Neuronal stem cell (in vitro differentiated cells): Measurements from ENCODE around the gene ALPI.

Source experiments
- DNase-seq: peaks from one replicate; pipeline ENCODE4 v3.0.0-alpha.2; 2013; ENCODE audit warnings: low spot score
- H2AFZ ChIP-seq: one replicate; pipeline ENCODE4 v1.6.1; 2013; ENCODE audit warnings: mild to moderate bottlenecking, low read length, inconsistent platforms
- H2AK5ac ChIP-seq: 2 replicates; pipeline ENCODE4 v1.6.1; 2013; ENCODE audit warnings: low read depth, mild to moderate bottlenecking, inconsistent platforms, low read length, moderate library complexity, mixed read lengths
- H2BK120ac ChIP-seq: 2 replicates; pipeline ENCODE4 v1.6.1; 2013; ENCODE audit warnings: low read depth, mild to moderate bottlenecking, inconsistent platforms, low read length, moderate library complexity, mixed read lengths
- H2BK12ac ChIP-seq: one replicate; pipeline ENCODE4 v1.6.1; 2013; ENCODE audit warnings: low read length, inconsistent platforms
- H2BK15ac ChIP-seq: 2 replicates; pipeline ENCODE4 v1.6.1; 2013; ENCODE audit warnings: mild to moderate bottlenecking, low read length, inconsistent platforms, mixed read lengths
- H2BK5ac ChIP-seq: one replicate; pipeline ENCODE4 v1.6.1; 2013; ENCODE audit warnings: inconsistent platforms, mild to moderate bottlenecking, low read length, moderate library complexity
- H3K14ac ChIP-seq: one replicate; pipeline ENCODE4 v1.6.1; 2013; ENCODE audit warnings: low read length, inconsistent platforms
- H3K18ac ChIP-seq: 2 replicates; pipeline ENCODE4 v1.6.1; 2013; ENCODE audit warnings: low read length, inconsistent platforms
- H3K23ac ChIP-seq: 2 replicates; pipeline ENCODE4 v1.6.1; 2013; ENCODE audit warnings: low read depth, mild to moderate bottlenecking, mixed read lengths, low read length, inconsistent platforms; ENCODE audit not compliant: poor library complexity
- H3K27ac ChIP-seq: replicated peaks from 3 replicates; pipeline ENCODE4 v1.5.1; 2013; ENCODE audit warnings: low read length, inconsistent platforms
- H3K27me3 ChIP-seq, 3 experiments: 2 replicates each; pipeline ENCODE4 v1.6.1; 2013; ENCODE audit warnings: low read length in 3 of 3, mild to moderate bottlenecking in 2 of 3, inconsistent platforms in 1 of 3, low read depth in 1 of 3, mixed read lengths in 1 of 3, moderate library complexity in 1 of 3; ENCODE audit not compliant: control insufficient read depth in 3 of 3, insufficient read depth in 3 of 3
- H3K36me3 ChIP-seq, 2 donors: replicated peaks in 1 of 2; 2 replicates each; pipeline ENCODE4 v1.6.1; 2013; ENCODE audit warnings: low read length in 2 of 2; ENCODE audit not compliant: control insufficient read depth in 2 of 2, insufficient read depth in 2 of 2
- H3K4ac ChIP-seq: 2 replicates; pipeline ENCODE4 v1.6.1; 2013; ENCODE audit warnings: inconsistent platforms, mild to moderate bottlenecking, low read length, moderate library complexity
- H3K4me1 ChIP-seq, 2 donors: 1 replicate in 1 of 2; 2 replicates in 1 of 2; pipeline ENCODE4 v1.6.1; 2013; ENCODE audit warnings: low read length in 2 of 2, low read depth in 1 of 2; ENCODE audit not compliant: control insufficient read depth in 2 of 2, insufficient read depth in 1 of 2
- H3K4me2 ChIP-seq: one replicate; pipeline ENCODE4 v1.6.1; 2013; ENCODE audit warnings: mild to moderate bottlenecking, low read length, inconsistent platforms; ENCODE audit not compliant: insufficient read depth, poor library complexity, severe bottlenecking
- H3K4me3 ChIP-seq, 2 donors: 2 replicates each; pipeline ENCODE4 v1.5.1; 2013; ENCODE audit warnings: low read length in 2 of 2, mild to moderate bottlenecking in 2 of 2, inconsistent platforms in 1 of 2, moderate library complexity in 1 of 2
- H3K79me1 ChIP-seq: one replicate; pipeline ENCODE4 v1.6.1; 2013; ENCODE audit warnings: low read depth, mild to moderate bottlenecking, inconsistent platforms, low read length, moderate library complexity
- H3K9ac ChIP-seq: one replicate; pipeline ENCODE4 v1.6.1; 2013; ENCODE audit warnings: mild to moderate bottlenecking, low read depth, low read length, inconsistent platforms; ENCODE audit not compliant: poor library complexity
- H3K9me3 ChIP-seq, 2 donors: replicated peaks in 1 of 2; 2 replicates each; pipeline versions ENCODE3 to v1.6.1; 2013; ENCODE audit warnings: low read length in 2 of 2, mild to moderate bottlenecking in 2 of 2, inconsistent platforms in 1 of 2, low read depth in 1 of 2, mixed read lengths in 1 of 2, moderate library complexity in 1 of 2; ENCODE audit not compliant: control insufficient read depth in 2 of 2, insufficient read depth in 1 of 2
- H4K8ac ChIP-seq: one replicate; pipeline ENCODE4 v1.6.1; 2013; ENCODE audit warnings: low read depth, mild to moderate bottlenecking, inconsistent platforms, low read length, moderate library complexity
- H4K91ac ChIP-seq: one replicate; pipeline ENCODE4 v1.6.1; 2013; ENCODE audit warnings: low read length, low read depth, mild to moderate bottlenecking, inconsistent platforms; ENCODE audit not compliant: poor library complexity
- WGBS, 2 donors: extraction: QIAGEN DNeasy Blood & Tissue Kit; methylation state at CpG; one replicate each; pipeline ENCODE4 v1.1.7; 2013; ENCODE audit warnings: missing lambda C conversion rate in 2 of 2, mixed read lengths in 1 of 2; ENCODE audit not compliant: insufficient read length in 2 of 2, insufficient replicate concordance in 1 of 2; ENCODE audit errors: extremely low coverage in 2 of 2; 5-methylcytosine and 5-hydroxymethylcytosine counted together

ALPI gene

GRCh38 chr2:232416521-232417470 is 39.2 kb upstream of the ALPI start:
- peaks cover 3 to 13% of the 10 kb centered on the region in 2 donors for H3K4me1 ChIP-seq
- DNase-seq, result no peak
- peak overlapping the region; percentile 17 for H3K18ac ChIP-seq
- no peak overlapping the region for H4K8ac ChIP-seq
- H2AK5ac ChIP-seq, result no peak overlapping the region
- H3K14ac ChIP-seq, result peak overlapping the region; percentile 47
- no peak overlapping the region for H4K91ac ChIP-seq
- no peak overlapping the region for H3K4me2 ChIP-seq
- no peaks in the 10 kb centered on the region for H3K36me3 ChIP-seq
- H3K4ac ChIP-seq, result peak overlapping the region; percentile 67
- no peak overlapping the region for H3K23ac ChIP-seq
- H3K9me3 ChIP-seq, result peaks cover 8 to 11% of the 10 kb centered on the region in 2 donors
- no peak overlapping the region for H2AFZ ChIP-seq
- no peak overlapping the region for H3K27ac ChIP-seq
- H2BK5ac ChIP-seq, result no peak overlapping the region
- H3K9ac ChIP-seq, result peak overlapping the region; percentile 44
- no peak overlapping the region for H2BK12ac ChIP-seq
- WGBS, 2 donors, result no CpG with 5 or more reads among the region's 17 CpGs
- peak overlapping the region; percentile 6 for H2BK15ac ChIP-seq
- H3K79me1 ChIP-seq, result peaks cover 2% of the 10 kb centered on the region
- H3K27me3 ChIP-seq, result peaks cover 39 to 94% (median 51%) of the 10 kb centered on the region in 3 experiments
- no peak overlapping the region for H3K4me3 ChIP-seq
- no peak overlapping the region for H2BK120ac ChIP-seq

- H3K4me3 ChIP-seq, result peak overlapping the region in 1 of 2 donors; percentile 30
- no peak overlapping the region for H2BK120ac ChIP-seq
- no peak overlapping the region for H2BK15ac ChIP-seq
- H3K27ac ChIP-seq, result no peak overlapping the region
- H2BK5ac ChIP-seq, result no peak overlapping the region
- peaks cover 3 to 13% of the 10 kb centered on the region in 2 donors for H3K4me1 ChIP-seq
- no peak overlapping the region for H3K18ac ChIP-seq
- no peak overlapping the region for H3K14ac ChIP-seq
- DNase-seq, result no peak
- no peak overlapping the region for H2AFZ ChIP-seq
- no peak overlapping the region for H4K8ac ChIP-seq
- H3K79me1 ChIP-seq, result peaks cover 2% of the 10 kb centered on the region
- H3K9ac ChIP-seq, result no peak overlapping the region
- no peak overlapping the region for H4K91ac ChIP-seq
- peaks cover 14 to 18% of the 10 kb centered on the region in 2 donors for H3K9me3 ChIP-seq
- H3K4me2 ChIP-seq, result no peak overlapping the region
- H3K23ac ChIP-seq, result peak overlapping the region; percentile 81
- H3K36me3 ChIP-seq, result no peaks in the 10 kb centered on the region
- peaks cover 41 to 95% (median 58%) of the 10 kb centered on the region in 3 experiments for H3K27me3 ChIP-seq
- peak overlapping the region; percentile 74 for H2AK5ac ChIP-seq
- no peak overlapping the region for H3K4ac ChIP-seq
- no CpG with 5 or more reads among the region's 5 CpGs for WGBS, 2 donors
- no peak overlapping the region for H2BK12ac ChIP-seq
Measured at GRCh38 chr2:232417489-232417888, 38.5 kb upstream of the ALPI start.

GRCh38 chr2:232418056-232418455 is 37.9 kb upstream of the ALPI start:
- Histone ChIP-seq H3K4ac (no peak overlapping the region), H2AFZ (no peak overlapping the region), H2BK120ac (no peak overlapping the region), H3K9me3 (peaks cover 18 to 20% of the 10 kb centered on the region in 2 donors), H3K79me1 (peaks cover 2% of the 10 kb centered on the region), H2BK12ac (no peak overlapping the region), H3K36me3 (no peaks in the 10 kb centered on the region), H3K23ac (peak overlapping the region; percentile 60), H3K18ac (peak overlapping the region; percentile 59), H3K9ac (peak overlapping the region; percentile 30), H4K91ac (no peak overlapping the region), H4K8ac (no peak overlapping the region), H3K14ac (peak overlapping the region; percentile 63), H3K4me1 (peaks cover 3 to 13% of the 10 kb centered on the region in 2 donors), H3K27ac (no peak overlapping the region), H3K4me2 (peak overlapping the region; percentile 68), H3K4me3 (no peak overlapping the region), H2BK5ac (no peak overlapping the region), H3K27me3 (peaks cover 41 to 95% (median 58%) of the 10 kb centered on the region in 3 experiments), H2AK5ac (peak overlapping the region; percentile 74), H2BK15ac (no peak overlapping the region)
- DNase-seq, result no peak
- no CpG with 5 or more reads among the region's 6 CpGs for WGBS, 2 donors
